HG03521 (cell line): ENCODE results near the gene PLA2G4B.

ENCODE experiments used
- ATAC-seq: cut with Tn5 transposase; IDR thresholded peaks from one replicate; pipeline ENCODE4 v1.9.1; 2021; ENCODE audit warnings: mild to moderate bottlenecking, moderate library complexity; ENCODE audit not compliant: unreplicated experiment

PLA2G4B gene

GRCh38 chr15:41869770-41870688, 31.4 kb downstream of the PLA2G4B start:
- ATAC-seq, result no peak

- no peak for ATAC-seq
These were observed 32.0 kb downstream of the PLA2G4B start for GRCh38 chr15:41870689-41871081.

- ATAC-seq, result no peak
These were observed 32.7 kb downstream of the PLA2G4B start for GRCh38 chr15:41871175-41871905.

GRCh38 chr15:41872166-41872747, 33.6 kb downstream of the PLA2G4B start:
- no peak for ATAC-seq

- no peak for ATAC-seq
These were observed 35.1 kb downstream of the PLA2G4B start for GRCh38 chr15:41873711-41874110.

- no peak for ATAC-seq
These were observed 36.1 kb downstream of the PLA2G4B start for GRCh38 chr15:41874736-41875135.

GRCh38 chr15:41876007-41876406, 37.4 kb downstream of the PLA2G4B start:
- ATAC-seq, result no peak

GRCh38 chr15:41876689-41877088, 38.0 kb downstream of the PLA2G4B start:
- ATAC-seq, result no peak

GRCh38 chr15:41877631-41878354, 39.1 kb downstream of the PLA2G4B start:
- ATAC-seq, result no peak

GRCh38 chr15:41878355-41878699, 39.7 kb downstream of the PLA2G4B start:
- ATAC-seq, result no peak

- ATAC-seq, result no peak
These were observed 40.7 kb downstream of the PLA2G4B start for GRCh38 chr15:41879321-41879845.

GRCh38 chr15:41880156-41880877, 41.7 kb downstream of the PLA2G4B start:
- no peak for ATAC-seq

- no peak for ATAC-seq
These were observed 42.4 kb downstream of the PLA2G4B start for GRCh38 chr15:41881086-41881485.

GRCh38 chr15:41881550-41881919, 42.9 kb downstream of the PLA2G4B start:
- no peak for ATAC-seq

- ATAC-seq, result no peak
These were observed 43.5 kb downstream of the PLA2G4B start for GRCh38 chr15:41881920-41882688.

- ATAC-seq, result no peak
These were observed 44.2 kb downstream of the PLA2G4B start for GRCh38 chr15:41882689-41883483.

- ATAC-seq, result no peak
These were observed 44.8 kb downstream of the PLA2G4B start for GRCh38 chr15:41883484-41883825.

- no peak for ATAC-seq
These were observed 45.8 kb downstream of the PLA2G4B start for GRCh38 chr15:41884458-41884857.

GRCh38 chr15:41885321-41885720, 46.7 kb downstream of the PLA2G4B start:
- no peak for ATAC-seq
